GM19025 (cell line): Measurements from ENCODE around the gene POLE4.

Experiments used
- ATAC-seq: cut with Tn5 transposase; IDR thresholded peaks from one replicate; pipeline ENCODE4 v1.9.1; 2021; ENCODE audit warnings: mild to moderate bottlenecking, low read depth, moderate library complexity; ENCODE audit not compliant: unreplicated experiment

POLE4 gene

GRCh38 chr2:74958274-74959105 lies at the start of gene POLE4:
TSS of gene POLE4 (plus strand) at chr2:74958643. CDS start at chr2:74958680, 37 bp downstream.
- ATAC-seq, result peak; percentile 90

- no peak for ATAC-seq
Measured at GRCh38 chr2:74908748-74909444, 49.5 kb upstream of the POLE4 start.

DNA sequence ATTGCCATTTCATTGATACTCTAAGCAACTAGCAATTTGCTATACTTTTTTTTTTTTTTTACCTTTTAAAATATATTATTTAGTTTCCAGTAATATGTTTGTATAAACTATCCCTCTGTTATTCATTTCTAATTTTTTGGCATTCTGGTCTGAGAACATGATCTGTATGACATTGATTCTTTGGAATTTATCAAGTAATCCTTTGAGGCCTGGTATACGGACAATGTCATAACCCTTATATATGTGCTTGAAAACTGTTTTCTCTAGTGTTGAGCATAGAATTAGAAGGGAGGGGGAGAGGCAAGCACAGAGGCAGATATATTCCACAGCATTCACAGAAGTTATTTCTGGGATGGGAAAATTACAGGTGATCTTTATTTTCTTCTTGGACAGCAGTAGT lies 48.2 kb upstream of the POLE4 start:
- no peak for ATAC-seq

- ATAC-seq, result no peak
Measured at GRCh38 chr2:74911061-74911460, 47.4 kb upstream of the POLE4 start.

DNA sequence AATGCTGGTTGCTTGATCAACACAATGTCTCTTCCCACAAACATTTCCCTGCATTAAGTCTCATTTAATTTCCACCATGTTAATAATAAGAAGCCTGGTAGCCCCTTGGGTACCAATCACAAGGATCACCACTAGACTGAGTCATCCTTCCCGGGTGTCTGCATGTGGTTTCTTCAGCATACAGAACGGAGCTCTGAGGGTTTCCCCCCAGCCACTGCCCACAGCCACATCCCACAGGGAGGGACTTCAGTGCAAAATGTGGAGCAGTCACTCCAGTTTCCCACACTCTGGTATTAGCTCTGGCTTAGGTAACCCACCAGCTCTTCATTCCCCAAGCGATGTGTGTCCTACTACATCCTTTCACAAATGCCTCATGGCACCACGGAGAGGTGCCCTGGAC lies 42.7 kb upstream of the POLE4 start:
- ATAC-seq, result peak; percentile 73

- no peak for ATAC-seq
Measured at GRCh38 chr2:74916394-74916793, 42.0 kb upstream of the POLE4 start.

- ATAC-seq, result no peak
Measured at GRCh38 chr2:74917702-74918619, 40.5 kb upstream of the POLE4 start.

- ATAC-seq, result no peak
Measured at GRCh38 chr2:74919827-74920226, 38.6 kb upstream of the POLE4 start.

DNA sequence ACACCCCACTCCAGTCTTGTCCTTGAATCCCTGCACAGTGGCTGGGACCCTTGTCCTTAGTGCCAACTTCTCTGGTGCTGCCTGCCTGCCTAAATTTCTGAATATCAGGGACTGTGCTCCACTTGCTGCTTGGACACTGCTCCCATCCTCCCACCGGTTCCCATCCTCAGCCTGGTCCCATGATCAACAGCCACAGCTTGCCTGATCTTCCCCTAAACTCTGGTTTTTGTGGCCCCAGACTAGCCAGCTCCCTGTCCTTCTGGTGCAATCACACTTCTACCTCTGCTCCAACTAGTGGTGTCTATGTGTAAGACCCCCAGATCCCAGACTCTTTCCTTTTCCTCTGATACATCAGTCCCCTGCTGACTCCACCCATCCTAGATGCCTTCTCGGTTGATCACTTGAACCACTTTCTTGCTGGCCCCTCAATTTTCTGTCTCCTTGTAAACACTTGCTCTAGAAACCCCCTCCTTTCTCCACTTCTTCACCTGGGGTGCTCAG lies 37.2 kb upstream of the POLE4 start:
- ATAC-seq, result no peak

DNA sequence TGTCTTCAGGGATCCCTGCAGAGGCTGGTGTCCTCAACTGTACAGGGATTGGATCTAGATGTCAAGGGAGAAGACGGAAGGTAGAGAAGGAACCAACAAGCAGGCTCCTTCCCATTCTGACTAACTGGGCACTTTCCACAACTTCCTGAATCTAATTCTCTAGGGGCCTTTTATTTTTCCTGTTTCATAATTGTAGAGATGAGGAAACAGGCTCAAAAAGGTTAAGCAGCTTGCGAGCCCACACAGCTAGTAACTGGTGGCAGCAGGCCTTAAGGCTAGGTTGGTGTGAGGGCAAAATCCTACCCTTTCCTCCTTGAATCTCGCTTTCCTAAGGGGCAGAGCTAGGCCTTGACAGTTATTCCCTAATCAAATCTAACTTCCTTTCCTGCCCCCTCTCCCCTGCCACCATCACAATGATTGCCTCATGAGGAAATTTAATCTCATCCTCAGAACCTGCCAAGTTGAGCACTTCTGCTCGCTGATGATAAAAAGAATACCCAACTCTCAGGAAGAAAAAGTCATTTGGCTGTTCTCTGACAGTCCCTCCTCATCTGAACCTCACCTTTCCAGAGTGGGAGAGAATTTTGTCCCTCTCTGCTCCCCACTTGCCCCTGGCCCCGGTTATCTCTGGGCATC lies 35.7 kb upstream of the POLE4 start:
- no peak for ATAC-seq

DNA sequence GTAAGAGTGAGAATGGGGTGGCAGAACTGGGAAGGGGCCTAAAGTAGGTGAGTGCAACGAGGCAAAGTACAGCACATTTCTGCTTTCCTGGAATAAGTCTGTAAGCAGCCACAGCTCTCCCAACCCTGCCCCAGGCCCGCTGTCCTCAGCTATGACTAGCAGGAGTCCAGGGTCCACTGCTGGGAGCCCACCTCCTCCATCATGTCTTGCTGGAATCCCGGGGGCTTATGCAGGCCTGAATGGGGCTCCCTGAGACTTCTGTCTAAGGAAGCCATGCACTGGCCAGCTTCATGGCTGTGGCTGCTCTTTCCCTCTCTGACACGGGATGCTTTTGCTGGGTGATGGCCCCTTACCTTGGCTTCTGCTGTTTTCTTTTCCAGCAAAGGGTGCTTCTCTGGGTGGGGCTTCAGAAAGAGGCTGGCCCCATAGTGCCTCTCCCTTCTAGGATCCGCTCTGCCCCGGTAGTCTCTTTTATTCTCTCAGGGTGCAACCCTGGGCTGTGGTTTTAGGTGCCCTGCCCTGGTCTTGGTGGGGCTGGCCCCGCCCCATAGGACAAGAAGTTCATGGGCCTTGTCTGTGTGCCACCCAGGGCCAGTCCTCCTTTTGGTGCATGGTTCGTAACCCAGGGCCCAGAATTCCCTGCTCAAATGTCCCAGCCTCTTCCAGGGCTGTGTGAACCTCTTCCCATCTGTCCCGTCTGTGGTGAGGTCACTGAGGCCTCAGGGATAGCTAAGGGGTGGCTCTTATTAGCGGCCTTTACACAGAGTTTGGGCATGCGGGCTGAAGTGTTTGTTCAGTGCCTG lies 33.8 kb upstream of the POLE4 start:
- ATAC-seq, result no peak

- ATAC-seq, result no peak
Measured at GRCh38 chr2:74925361-74925786, 33.1 kb upstream of the POLE4 start.

- no peak for ATAC-seq
Measured at GRCh38 chr2:74927621-74928020, 30.8 kb upstream of the POLE4 start.

DNA sequence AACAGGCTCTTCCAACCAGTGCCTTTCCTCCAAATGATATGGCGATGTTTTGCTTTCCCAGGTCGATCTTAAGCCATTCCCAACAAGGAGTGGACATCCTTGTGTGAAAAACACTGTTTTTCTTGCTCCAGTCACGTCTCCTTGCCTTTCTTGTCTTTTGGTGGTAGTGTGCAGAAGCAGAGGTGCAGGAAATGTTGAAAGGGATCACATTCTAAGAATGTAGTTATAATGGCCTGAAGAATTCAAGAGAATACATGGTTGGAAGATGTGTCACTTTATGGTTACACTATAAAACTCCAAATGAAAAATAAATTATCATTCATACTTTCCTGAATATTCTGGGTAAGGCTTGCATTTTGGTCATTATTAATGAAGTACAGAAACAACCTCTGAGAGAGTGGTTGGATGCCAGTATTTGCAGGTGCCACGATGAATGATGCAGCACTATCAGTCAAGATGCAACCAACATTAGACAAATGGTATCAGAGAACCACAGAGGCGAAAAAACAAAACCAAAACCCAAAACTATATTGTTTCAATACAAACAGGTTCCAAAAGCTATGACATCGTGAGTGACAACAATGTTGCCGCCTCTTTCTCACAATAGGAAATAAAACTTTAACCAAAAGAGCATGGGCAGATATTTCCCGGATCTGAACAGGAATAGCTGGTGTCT lies 27.5 kb upstream of the POLE4 start:
- ATAC-seq, result no peak

DNA sequence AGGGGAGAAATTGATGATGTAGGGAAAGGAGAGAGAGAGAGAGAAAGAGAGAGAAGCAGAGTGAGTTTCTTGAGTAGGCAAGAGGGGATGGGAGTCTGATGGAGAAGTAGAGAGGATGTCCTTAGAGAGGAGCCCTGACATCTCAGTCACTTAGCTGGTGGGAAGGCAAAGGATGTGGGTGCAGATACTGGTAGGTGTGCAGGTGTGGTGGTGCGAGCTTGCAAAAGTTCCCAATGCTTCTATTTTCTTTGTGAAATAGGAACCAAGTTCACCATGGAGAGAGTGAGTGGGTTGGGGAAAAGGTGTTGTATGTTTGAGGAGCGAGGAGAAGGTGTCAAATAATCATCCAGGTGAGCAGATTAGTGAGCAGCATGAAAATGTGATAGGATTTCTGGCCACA lies 26.5 kb upstream of the POLE4 start:
- no peak for ATAC-seq

DNA sequence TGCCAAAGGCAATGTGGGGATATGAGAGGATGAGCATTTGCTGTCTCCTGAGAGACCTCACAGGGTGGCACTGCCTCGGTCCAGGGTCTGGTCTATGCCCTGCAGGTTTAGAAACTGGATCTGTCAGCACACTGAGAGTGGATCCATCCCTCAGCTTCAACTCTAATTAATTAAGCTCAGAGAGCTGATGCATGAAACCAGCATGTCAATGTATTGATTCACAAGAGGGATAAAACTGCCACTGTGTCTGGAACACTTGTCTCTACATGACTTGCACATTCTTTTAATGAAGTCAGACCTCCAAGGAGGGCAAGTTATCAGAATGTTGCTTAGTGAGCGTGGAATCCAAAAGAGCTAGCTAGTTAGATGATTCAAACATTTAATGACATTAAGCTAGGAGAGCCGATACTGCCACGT lies 22.5 kb upstream of the POLE4 start:
- no peak for ATAC-seq

- ATAC-seq, result no peak
Measured at GRCh38 chr2:74937221-74937880, 21.1 kb upstream of the POLE4 start.

- no peak for ATAC-seq
Measured at GRCh38 chr2:74938264-74938663, 20.2 kb upstream of the POLE4 start.
